IPS-18c (cell line): ENCODE data around the gene ZSCAN22.
"Not testable (repeated sequence)": the region's sequence is repeated elsewhere in the genome, so short reads cannot be mapped to it uniquely, and the experiment has no call there.

Experiments used
- H3K4me3 ChIP-seq: 2 replicates; pipeline ENCODE4 v1.7.0; 2013; ENCODE audit warnings: low read depth, mild to moderate bottlenecking, low read length, moderate library complexity; ENCODE audit not compliant: insufficient read depth
- H3K9me3 ChIP-seq: one replicate; pipeline ENCODE4 v1.6.1; 2013; ENCODE audit warnings: mild to moderate bottlenecking, low read length, moderate library complexity; ENCODE audit not compliant: control insufficient read depth, insufficient read depth

The ZSCAN22 gene

DNA sequence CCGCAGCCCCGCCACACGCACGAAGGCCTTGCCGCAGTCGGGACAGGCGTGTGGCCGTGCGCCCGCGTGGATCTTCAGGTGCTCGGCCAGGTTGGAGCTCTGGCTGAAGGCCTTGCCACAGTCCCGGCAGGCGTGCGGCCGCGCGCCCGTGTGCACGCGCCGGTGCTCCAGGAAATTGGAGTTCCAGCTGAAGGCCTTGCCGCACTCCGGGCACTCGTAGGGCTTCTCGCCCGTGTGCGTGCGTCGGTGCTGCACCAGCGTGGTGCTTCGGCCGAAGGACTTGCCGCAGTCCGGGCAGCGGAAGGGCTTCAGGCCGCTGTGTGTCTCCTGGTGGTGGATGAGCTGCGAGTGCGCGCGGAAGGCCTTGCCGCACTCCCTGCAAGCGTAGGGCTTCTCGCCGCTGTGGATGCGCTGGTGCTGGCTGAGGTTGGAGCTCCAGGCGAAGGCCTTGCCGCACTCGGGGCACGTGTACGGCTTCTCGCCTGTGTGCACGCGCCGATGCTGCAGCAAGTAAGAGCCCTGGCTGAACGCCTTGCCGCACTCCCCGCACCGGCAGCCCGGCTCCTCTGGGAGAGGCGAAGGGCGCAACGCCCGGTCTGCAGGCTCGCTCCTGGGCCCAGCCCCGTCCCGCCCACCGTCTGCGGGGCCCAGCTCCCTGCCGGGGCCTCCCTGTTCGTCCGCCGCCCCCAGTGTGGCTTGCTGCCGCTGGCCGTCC, 30.1 kb downstream of the ZSCAN22 start:
- Histone ChIP-seq H3K9me3 (no peaks in the 10 kb centered on the region), H3K4me3 (no peak overlapping the region)

DNA sequence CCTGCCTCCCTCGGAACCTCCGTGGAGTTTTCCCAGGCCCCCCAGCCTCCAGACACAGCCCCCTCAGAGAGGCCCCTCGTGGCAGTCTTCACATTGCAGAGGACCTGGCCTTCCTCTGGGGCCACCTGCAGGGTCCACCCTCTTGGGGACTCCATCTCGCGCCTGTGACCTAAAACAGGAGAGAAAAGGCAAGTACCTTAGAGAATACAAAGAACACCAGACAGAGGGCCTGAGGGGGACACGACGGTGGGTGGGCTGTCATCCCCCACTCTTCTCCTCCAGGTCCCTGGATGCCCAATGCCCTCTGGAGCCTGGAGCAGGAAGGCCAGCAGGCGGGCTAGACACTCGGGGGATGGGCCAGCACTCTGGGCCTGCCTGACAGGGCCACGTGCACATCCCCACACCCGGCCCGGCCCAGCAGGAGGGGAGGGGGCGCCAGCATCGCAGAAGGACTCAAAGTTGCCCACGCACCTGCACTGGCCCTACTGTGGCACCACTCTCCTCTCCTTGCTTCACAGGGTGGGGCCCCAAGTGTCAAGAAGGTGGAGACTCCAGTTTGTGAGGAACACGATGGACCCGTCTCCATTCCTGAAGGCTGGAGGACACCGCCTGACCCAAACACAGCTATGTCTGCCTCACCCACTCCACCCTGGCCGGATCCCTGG, 30.8 kb downstream of the ZSCAN22 start:
- Histone ChIP-seq H3K9me3 (no peaks in the 10 kb centered on the region), H3K4me3 (no peak overlapping the region)

DNA sequence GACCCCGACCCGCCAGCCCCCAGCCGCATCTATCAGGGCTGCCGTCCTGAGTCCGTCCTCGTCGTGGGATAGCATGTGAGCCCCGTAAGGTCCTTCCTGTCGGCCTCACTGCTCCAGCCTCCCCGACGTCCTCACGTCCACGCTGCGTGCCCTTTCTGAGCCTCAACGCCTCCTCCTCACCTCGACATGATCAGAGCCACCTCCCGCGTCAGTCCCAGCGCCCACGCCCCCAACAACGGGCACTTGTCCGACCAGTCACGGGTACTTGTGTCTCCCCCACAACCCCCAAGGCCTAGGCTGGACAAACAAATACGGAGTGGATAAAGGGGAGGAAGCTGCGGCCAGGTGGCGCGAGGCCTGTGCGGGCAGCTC, 35.1 kb downstream of the ZSCAN22 start:
- Histone ChIP-seq H3K9me3 (no peaks in the 10 kb centered on the region), H3K4me3 (peak overlapping the region; percentile 96)

DNA sequence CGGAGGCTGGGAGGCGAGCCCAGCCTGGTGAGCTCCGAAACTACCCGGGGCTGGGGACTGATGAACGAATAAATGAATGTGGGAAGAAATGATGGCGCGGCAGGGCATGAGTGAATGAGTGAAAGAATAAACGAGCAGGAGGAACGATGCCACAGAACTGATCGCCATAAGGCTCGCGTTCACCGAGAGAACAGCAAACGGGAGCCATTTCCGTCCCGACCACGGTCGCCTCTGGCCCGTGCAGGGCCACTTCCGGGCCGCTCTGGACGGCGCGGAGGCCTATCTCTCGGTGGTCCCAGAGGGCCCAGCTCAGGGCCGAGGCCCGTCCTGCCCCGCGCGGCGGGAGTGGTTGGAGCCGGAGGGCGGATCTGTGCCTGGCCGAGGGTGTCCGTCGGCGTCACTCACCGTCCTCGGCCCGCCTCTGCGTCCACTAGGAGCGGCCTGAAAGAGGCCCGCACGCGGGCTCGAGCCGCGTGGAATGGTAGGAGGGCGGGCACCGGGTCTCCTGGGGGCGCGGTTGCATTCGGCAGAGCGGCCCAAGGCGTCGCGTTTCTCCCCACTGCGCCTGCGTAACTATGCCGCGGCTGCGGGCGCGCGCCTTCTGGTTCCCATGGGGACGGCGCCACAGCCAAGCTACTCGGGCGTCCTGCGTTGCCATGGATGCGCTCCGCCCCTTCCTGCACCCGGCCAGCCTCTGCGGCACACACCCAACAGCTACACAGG, 35.6 kb downstream of the ZSCAN22 start, which contains the start of gene ZNF497:
ZNF497 (minus strand) TSS at position 480 of the 723 bp plus-strand sequence. CDS start 5,116 bp downstream, outside the sequence.
- Histone ChIP-seq H3K9me3 (no peaks in the 10 kb centered on the region), H3K4me3 (peak within 1 kb of the TSS; percentile 96)

DNA sequence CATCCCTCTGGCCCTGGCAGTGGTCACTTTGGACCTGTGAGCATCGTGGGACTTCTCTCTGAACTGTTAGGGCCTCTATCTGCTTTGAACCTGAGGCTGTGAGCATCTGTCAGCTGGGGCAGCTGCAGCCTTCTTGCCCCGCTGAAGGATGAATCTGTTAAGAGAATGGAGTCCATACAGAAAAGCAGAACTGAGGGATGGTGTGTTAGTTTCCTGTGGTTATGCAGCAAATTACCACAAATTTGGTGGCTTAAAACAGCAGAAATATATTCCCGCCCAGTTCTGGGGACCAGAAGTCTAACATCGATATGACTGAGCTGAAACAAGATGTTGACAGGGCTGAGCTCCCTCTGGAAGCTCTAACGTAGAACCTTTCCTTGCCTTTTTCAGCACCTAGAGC, 37.4 kb downstream of the ZSCAN22 start:
- Histone ChIP-seq H3K9me3 (no peaks in the 10 kb centered on the region), H3K4me3 (no peak overlapping the region)

DNA sequence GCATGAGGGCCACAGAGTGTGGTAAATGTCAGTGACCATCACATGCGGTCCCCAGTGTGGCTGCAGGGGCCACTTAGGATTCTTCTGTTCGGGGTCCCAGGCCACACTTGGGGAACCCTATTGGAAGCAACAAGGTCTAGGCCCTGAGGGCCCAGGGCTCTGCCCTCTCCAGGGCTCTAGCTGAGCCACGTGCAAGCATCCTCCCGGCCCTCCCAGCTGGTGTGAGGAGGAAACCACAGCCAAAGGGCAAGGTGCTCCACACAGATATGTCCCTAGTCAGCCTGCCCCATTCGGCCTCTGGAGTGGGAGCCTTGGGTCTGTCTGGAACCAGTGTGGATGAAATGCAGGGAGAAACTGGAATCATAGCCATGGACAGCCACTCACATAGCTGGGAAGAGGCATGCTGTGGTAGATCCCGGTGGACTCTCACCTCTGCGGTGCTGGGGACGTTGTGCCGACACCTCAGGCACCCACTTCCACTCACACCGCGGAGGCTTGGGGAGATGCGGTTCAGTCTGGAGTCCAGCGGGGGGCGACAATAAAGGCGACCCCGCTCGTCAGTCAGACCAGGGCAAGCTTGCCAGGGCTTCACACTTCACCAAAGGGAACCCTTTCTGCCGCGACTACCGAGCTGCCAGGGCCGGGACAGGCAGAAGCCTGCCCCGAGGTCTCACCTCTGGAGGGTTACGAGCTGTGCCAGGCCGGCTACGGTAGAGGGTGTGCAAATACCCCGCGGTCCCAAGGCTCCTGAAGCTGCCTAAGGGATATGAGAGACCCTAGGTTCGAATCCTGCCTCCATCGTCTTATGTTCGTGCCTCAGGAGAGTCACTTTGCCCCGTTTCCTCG, 40.0 kb downstream of the ZSCAN22 start:
- H3K4me3 ChIP-seq, result no peak overlapping the region
- H3K9me3 ChIP-seq, result no peaks in the 10 kb centered on the region

GRCh38 chr19:58367698-58368454, 41.1 kb downstream of the ZSCAN22 start:
- H3K9me3 ChIP-seq, result no peaks in the 10 kb centered on the region
- H3K4me3 ChIP-seq, result no peak overlapping the region

- Histone ChIP-seq H3K4me3 (no peak overlapping the region), H3K9me3 (no peaks in the 10 kb centered on the region)
Measured at GRCh38 chr19:58368561-58369360, 42.0 kb downstream of the ZSCAN22 start.

GRCh38 chr19:58372311-58373133, 45.7 kb downstream of the ZSCAN22 start:
- H3K9me3 ChIP-seq, result no peaks in the 10 kb centered on the region
- no peak overlapping the region for H3K4me3 ChIP-seq

- H3K4me3 ChIP-seq, result no peak overlapping the region
Measured at GRCh38 chr19:58374200-58374599, 47.4 kb downstream of the ZSCAN22 start.

GRCh38 chr19:58376724-58377123, 49.9 kb downstream of the ZSCAN22 start:
- not testable (repeated sequence) for H3K4me3 ChIP-seq, H3K9me3 ChIP-seq

More at GRCh38 chr19:58374200-58374599, 47.4 kb downstream of the ZSCAN22 start:
- no peaks in the 10 kb centered on the region for H3K9me3 ChIP-seq

DNA sequence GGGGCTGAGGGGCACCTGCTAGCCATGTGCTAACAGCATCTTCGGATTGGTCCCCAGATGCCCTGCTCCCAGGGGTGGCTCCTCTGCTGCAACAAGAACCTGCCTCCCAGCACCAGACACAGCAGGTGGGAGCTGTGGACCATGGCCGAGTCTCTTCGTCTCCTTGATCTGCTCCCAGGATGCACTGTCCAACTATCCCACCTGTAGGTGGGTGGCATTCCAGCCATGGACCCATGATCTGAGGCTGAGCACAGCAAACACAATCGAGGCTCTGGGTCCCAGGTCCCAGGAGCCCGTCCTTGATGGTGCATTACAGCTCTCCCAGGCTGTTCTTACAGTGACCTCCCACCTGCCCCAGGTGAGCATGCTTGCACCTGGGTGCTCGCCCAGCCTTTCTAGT, 52.5 kb downstream of the ZSCAN22 start:
- Histone ChIP-seq H3K4me3 (no peak overlapping the region), H3K9me3 (no peaks in the 10 kb centered on the region)

GRCh38 chr19:58380037-58380661, 53.4 kb downstream of the ZSCAN22 start:
- H3K4me3 ChIP-seq, result peak overlapping the region; percentile 97
- H3K9me3 ChIP-seq, result no peaks in the 10 kb centered on the region

GRCh38 chr19:58380662-58381459, 54.1 kb downstream of the ZSCAN22 start, which contains the start of gene ZNF837:
Gene ZNF837, minus strand, starts transcription at chr19:58381030. Its CDS starts 11,698 bp downstream, at chr19:58369332.
- H3K4me3 ChIP-seq, result peak within 1 kb of the TSS; percentile 97
- H3K9me3 ChIP-seq, result no peaks in the 10 kb centered on the region
